IMR-90 (cell line): ENCODE data around the gene SLC30A10.

Experiments used
- BHLHE40 ChIP-seq: fragments of 150-350 bp; IDR thresholded peaks from 2 replicates; pipeline ENCODE4 v1.6.1; 2016; ENCODE audit warnings: mild to moderate bottlenecking, low read depth, low read length
- CEBPB ChIP-seq: IDR thresholded peaks from 2 replicates; pipeline ENCODE4 v1.6.1; 2012; ENCODE audit warnings: low read depth, low read length, improper control_type of control experiment
- ELK1 ChIP-seq: fragments of 150-350 bp; IDR thresholded peaks from 2 replicates; pipeline ENCODE4 v1.6.1; 2016; ENCODE audit warnings: low read depth, mild to moderate bottlenecking, low read length, moderate library complexity, borderline replicate concordance
- FOS ChIP-seq: fragments of 150-350 bp; IDR thresholded peaks from 2 replicates; pipeline ENCODE4 v1.6.1; 2016; ENCODE audit warnings: low read depth, low read length
- MAFK ChIP-seq: IDR thresholded peaks from 2 replicates; pipeline ENCODE4 v1.6.1; 2012; ENCODE audit warnings: low read depth, low read length, improper control_type of control experiment
- MAZ ChIP-seq: IDR thresholded peaks from 2 replicates; pipeline ENCODE4 v1.6.1; 2012; ENCODE audit warnings: low read depth, mild to moderate bottlenecking, low read length, improper control_type of control experiment, moderate library complexity, borderline replicate concordance
- MXI1 ChIP-seq: IDR thresholded peaks from 2 replicates; pipeline ENCODE4 v1.6.1; 2012; ENCODE audit warnings: low read depth, mild to moderate bottlenecking, low read length, moderate library complexity, borderline replicate concordance
- POLR2A ChIP-seq: IDR thresholded peaks from 2 replicates; pipeline ENCODE4 v1.6.1; 2012; ENCODE audit warnings: mild to moderate bottlenecking, low read depth, low read length
- RAD21 ChIP-seq: IDR thresholded peaks from 2 replicates; pipeline ENCODE4 v1.6.1; 2012; ENCODE audit warnings: low read length, improper control_type of control experiment
- RCOR1 ChIP-seq: IDR thresholded peaks from 2 replicates; pipeline ENCODE4 v1.6.1; 2012; ENCODE audit warnings: mild to moderate bottlenecking, low read length, improper control_type of control experiment; ENCODE audit not compliant: insufficient replicate concordance
- SMC3 ChIP-seq: fragments of 150-350 bp; IDR thresholded peaks from 2 replicates; pipeline ENCODE4 v1.6.1; 2016; ENCODE audit warnings: low read depth, mild to moderate bottlenecking, antibody characterized with exemption, low read length, moderate library complexity
- USF2 ChIP-seq: fragments of 150-350 bp; IDR thresholded peaks from 2 replicates; pipeline ENCODE4 v1.6.1; 2017; ENCODE audit warnings: mild to moderate bottlenecking, antibody characterized with exemption, low read length, low read depth
- TF ChIP-seq, protein P1 (sequence below): conservative IDR thresholded peaks from 2 replicates; pipeline ENCODE4 v1.5.1; 2012; ENCODE audit warnings: mild to moderate bottlenecking, low read depth, low read length, improper control_type of control experiment

- no peak for TF ChIP-seq POLR2A
- TF ChIP-seq RCOR1, result no peak
- TF ChIP-seq, protein P1, sequence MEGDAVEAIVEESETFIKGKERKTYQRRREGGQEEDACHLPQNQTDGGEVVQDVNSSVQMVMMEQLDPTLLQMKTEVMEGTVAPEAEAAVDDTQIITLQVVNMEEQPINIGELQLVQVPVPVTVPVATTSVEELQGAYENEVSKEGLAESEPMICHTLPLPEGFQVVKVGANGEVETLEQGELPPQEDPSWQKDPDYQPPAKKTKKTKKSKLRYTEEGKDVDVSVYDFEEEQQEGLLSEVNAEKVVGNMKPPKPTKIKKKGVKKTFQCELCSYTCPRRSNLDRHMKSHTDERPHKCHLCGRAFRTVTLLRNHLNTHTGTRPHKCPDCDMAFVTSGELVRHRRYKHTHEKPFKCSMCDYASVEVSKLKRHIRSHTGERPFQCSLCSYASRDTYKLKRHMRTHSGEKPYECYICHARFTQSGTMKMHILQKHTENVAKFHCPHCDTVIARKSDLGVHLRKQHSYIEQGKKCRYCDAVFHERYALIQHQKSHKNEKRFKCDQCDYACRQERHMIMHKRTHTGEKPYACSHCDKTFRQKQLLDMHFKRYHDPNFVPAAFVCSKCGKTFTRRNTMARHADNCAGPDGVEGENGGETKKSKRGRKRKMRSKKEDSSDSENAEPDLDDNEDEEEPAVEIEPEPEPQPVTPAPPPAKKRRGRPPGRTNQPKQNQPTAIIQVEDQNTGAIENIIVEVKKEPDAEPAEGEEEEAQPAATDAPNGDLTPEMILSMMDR, result no peak
- no peak for TF ChIP-seq MXI1
- TF ChIP-seq MAFK, result no peak
- TF ChIP-seq USF2, result no peak
- TF ChIP-seq RAD21, result no peak
- TF ChIP-seq CEBPB, result no peak
- TF ChIP-seq MAZ, result no peak
- no peak for TF ChIP-seq SMC3
- no peak for TF ChIP-seq BHLHE40
- TF ChIP-seq FOS, result no peak
- no peak for TF ChIP-seq ELK1
These were observed 33.3 kb upstream of the SLC30A10 start for GRCh38 chr1:219961684-219962083.
